ENCODE results near the gene FGD5. TPM values are rescaled to one million over a fixed set of nuclear protein-coding genes. Genes with fewer than 3 reads are reported as not detected.
A peak's percentile ranks its signal among the peaks of the same experiment; 100 is the strongest.

The FGD5 gene
- total and polyA plus RNA-seq, 2 donors (not counting 1 experiment from before 2014, with no cell fraction given) = not detected

- Histone ChIP-seq H2AFZ (ENCODE audit: insufficient read depth, low read depth, low read length, poor library complexity, severe bottlenecking) (no peak overlapping the region), H4K20me1 (ENCODE audit: control insufficient read depth, insufficient read depth, low read length, poor library complexity, severe bottlenecking) (no peaks in the 10 kb centered on the region), H3K9me3 (ENCODE audit: control extremely low read depth in 1 of 3, control insufficient read depth in 2 of 3, insufficient read depth in 1 of 3, low read length in 2 of 3) (peaks cover 0 to 8% (median 0%) of the 10 kb centered on the region in 3 donors), H3K27ac (ENCODE audit: low read length in 2 of 2) (no peak overlapping the region), H3K4me2 (replicated peaks; ENCODE audit: low read depth, low read length, poor library complexity, severe bottlenecking) (no peak overlapping the region), H3K4me1 (ENCODE audit: control insufficient read depth in 2 of 2, insufficient read depth in 2 of 2, low read length in 2 of 2) (peaks cover 9 to 17% of the 10 kb centered on the region in 2 donors), H3K36me3 (replicated peaks in 1 of 2; ENCODE audit: control extremely low read depth in 1 of 2, control insufficient read depth in 1 of 2, extremely low read depth in 1 of 2, insufficient read depth in 2 of 2, low read length in 1 of 2) (no peaks in the 10 kb centered on the region), H3K4me3 (ENCODE audit: control extremely low read depth in 1 of 5, extremely low read depth in 1 of 5, insufficient read depth in 1 of 5, low read depth in 2 of 5, low read length in 4 of 5) (no peak overlapping the region), H3K79me2 (ENCODE audit: control insufficient read depth, insufficient read depth, low read length) (no peaks in the 10 kb centered on the region), H3K27me3 (replicated peaks in 1 of 4; ENCODE audit: control extremely low read depth in 1 of 4, control insufficient read depth in 3 of 4, insufficient read depth in 4 of 4, low read length in 3 of 4) (peaks cover 0 to 5% (median 2%) of the 10 kb centered on the region in 4 experiments), H3K9ac (ENCODE audit: low read length) (no peak overlapping the region)
- peaks cover 10% of the 10 kb centered on the region for H3K27me3 Mint-ChIP-seq
- WGBS (ENCODE audit: insufficient coverage) = 30% methylated on average over 3 of the region's 5 CpGs
- peaks cover 30% of the 10 kb centered on the region for H3K4me1 Mint-ChIP-seq
- TF ChIP-seq CTCF (IDR thresholded peaks at IDR 0.05) = no peak
- no peak for TF ChIP-seq EZH2 (IDR thresholded peaks at IDR 0.05; ENCODE audit: borderline replicate concordance, insufficient read depth, low read depth, low read length, poor library complexity, severe bottlenecking)
- H3K4me3 Mint-ChIP-seq = no peak overlapping the region
- peaks cover 6% of the 10 kb centered on the region for H3K9me3 Mint-ChIP-seq (ENCODE audit: insufficient read depth)
- ChIA-PET CTCF (interaction anchor here (1.3 kb wide), 1 partner anchor 59 kb away, joined by 3 read pairs; no protein-coding TSS in a partner anchor), POLR2A (no interaction called here)
- ATAC-seq (ENCODE audit: low read depth) = no peak
- intact Hi-C loops (cut with micrococcal nuclease) = no loop called here
- no peak for DNase-seq
- peak overlapping the region; percentile 32 for H3K27ac Mint-ChIP-seq
These were observed 31.0 kb downstream of the FGD5 start for GRCh38 chr3:14849638-14850230.

GRCh38 chr3:14852058-14852594 is 33.4 kb downstream of the FGD5 start:
- POLR2A ChIA-PET = no interaction called here
- Histone ChIP-seq H3K4me1 (ENCODE audit: control insufficient read depth in 2 of 2, insufficient read depth in 2 of 2, low read length in 2 of 2) (peaks cover 9 to 17% of the 10 kb centered on the region in 2 donors), H3K4me2 (replicated peaks; ENCODE audit: low read depth, low read length, poor library complexity, severe bottlenecking) (no peak overlapping the region), H3K9ac (ENCODE audit: low read length) (no peak overlapping the region), H3K36me3 (replicated peaks in 1 of 2; ENCODE audit: control extremely low read depth in 1 of 2, control insufficient read depth in 1 of 2, extremely low read depth in 1 of 2, insufficient read depth in 2 of 2, low read length in 1 of 2) (no peaks in the 10 kb centered on the region), H4K20me1 (ENCODE audit: control insufficient read depth, insufficient read depth, low read length, poor library complexity, severe bottlenecking) (no peaks in the 10 kb centered on the region), H3K27ac (ENCODE audit: low read length in 2 of 2) (no peak overlapping the region), H3K9me3 (ENCODE audit: control extremely low read depth in 1 of 3, control insufficient read depth in 2 of 3, insufficient read depth in 1 of 3, low read length in 2 of 3) (peaks cover 0 to 8% (median 0%) of the 10 kb centered on the region in 3 donors), H3K27me3 (replicated peaks in 1 of 4; ENCODE audit: control extremely low read depth in 1 of 4, control insufficient read depth in 3 of 4, insufficient read depth in 4 of 4, low read length in 3 of 4) (peaks cover 0 to 5% (median 1%) of the 10 kb centered on the region in 4 experiments), H2AFZ (ENCODE audit: insufficient read depth, low read depth, low read length, poor library complexity, severe bottlenecking) (no peak overlapping the region), H3K4me3 (ENCODE audit: control extremely low read depth in 1 of 5, extremely low read depth in 1 of 5, insufficient read depth in 1 of 5, low read depth in 2 of 5, low read length in 4 of 5) (no peak overlapping the region), H3K79me2 (ENCODE audit: control insufficient read depth, insufficient read depth, low read length) (no peaks in the 10 kb centered on the region)
- CTCF ChIA-PET = no interaction called here
- TF ChIP-seq CTCF (IDR thresholded peaks at IDR 0.05) (no peak), EZH2 (IDR thresholded peaks at IDR 0.05; ENCODE audit: borderline replicate concordance, insufficient read depth, low read depth, low read length, poor library complexity, severe bottlenecking) (no peak)
- Mint-ChIP-seq H3K4me3 (no peak overlapping the region), H3K27me3 (peaks cover 25% of the 10 kb centered on the region), H3K27ac (no peak overlapping the region), H3K4me1 (peaks cover 20% of the 10 kb centered on the region), H3K9me3 (ENCODE audit: insufficient read depth) (peaks cover 6% of the 10 kb centered on the region)
- DNase-seq = no peak
- intact Hi-C loops (cut with micrococcal nuclease) = no loop called here
- WGBS (ENCODE audit: insufficient coverage) = no CpG with 5 or more reads among the region's 5 CpGs
- ATAC-seq (ENCODE audit: low read depth) = no peak
